HepG2 (cell line): ENCODE results near the gene AKAP12. TPM values are rescaled to one million over a fixed set of nuclear protein-coding genes. Genes with fewer than 3 reads are reported as not detected.

ENCODE experiments used
- ATAC-seq: fragments of 200-7000 bp; cut with Tn5 transposase; 3 replicates; pipeline ENCODE4 v1.9.1; 2020; ENCODE audit warnings: mild to moderate bottlenecking, moderate library complexity
- BruUV-seq: library from RNA; stranded (reverse); fragments of 400-500 nt; replicated peaks from 2 replicates; lab custom pipeline; 2021; lab: Mats Ljungman, UMichigan
- CTCF ChIA-PET: fragments of 300-600 bp; formaldehyde crosslinking; extraction: SDS; loops from one replicate; lab custom pipeline; 2021; ENCODE audit warnings: low total read pairs, inconsistent platforms, low intra/inter-chr PET ratio; lab: Yijun Ruan, JAX
- POLR2A ChIA-PET: fragments of 350-600 bp; sonication (Branson Sonifier 250); formaldehyde crosslinking; loops from one replicate; lab custom pipeline; 2020; ENCODE audit warnings: antibody characterized with exemption, inconsistent platforms; lab: Yijun Ruan, JAX
- DNase-seq: peaks from one replicate; pipeline ENCODE4 v3.0.0-alpha.2; 2015; ENCODE audit warnings: low spot score
- FAIRE-seq: peaks from 3 replicates; lab custom pipeline; 2011; peaks lifted over from hg19 to GRCh38; lab: Jason Lieb, UNC
- H2AFZ ChIP-seq: one replicate; pipeline ENCODE4 v1.6.1; 2011; ENCODE audit warnings: low read length, inconsistent platforms
- H3K27ac ChIP-seq: fragments of 300-600 bp; 3 replicates; pipeline ENCODE4 v1.8.0; 2011; ENCODE audit warnings: mixed run types, mild to moderate bottlenecking, mixed read lengths, low read length, inconsistent platforms; ENCODE audit not compliant: insufficient read depth; ENCODE audit errors: extremely low read length
- H3K27me3 ChIP-seq, 2 experiments: fragments of 200-600 bp in 1 of 2; 2 replicates in 1 of 2; 3 replicates in 1 of 2; pipeline versions ENCODE4 v1.6.0 to v1.8.0; 2011; ENCODE audit warnings: low read length in 2 of 2, mild to moderate bottlenecking in 2 of 2, moderate library complexity in 2 of 2, inconsistent platforms in 1 of 2; ENCODE audit not compliant: insufficient read depth in 2 of 2, control insufficient read depth in 1 of 2
- H3K36me3 ChIP-seq, 2 experiments: fragments of 200-600 bp in 1 of 2; replicated peaks in 1 of 2; 2 replicates in 1 of 2; 3 replicates in 1 of 2; pipeline versions ENCODE4 v1.5.1 to v1.8.0; 2011; ENCODE audit warnings: low read length in 2 of 2, inconsistent platforms in 1 of 2; ENCODE audit not compliant: insufficient read depth in 2 of 2, control insufficient read depth in 1 of 2
- H3K4me1 ChIP-seq: 2 replicates; pipeline ENCODE4 v1.5.1; 2012; ENCODE audit warnings: low read length, inconsistent platforms; ENCODE audit not compliant: insufficient read depth
- H3K4me2 ChIP-seq: 2 replicates; pipeline ENCODE4 v1.6.0; 2011; ENCODE audit warnings: low read depth, low read length, inconsistent platforms
- H3K4me3 ChIP-seq, 3 experiments: fragments of 200-600 bp in 1 of 3; sonication (generic), shearing (Covaris generic) in 1 of 3; replicated peaks in 1 of 3; 2 replicates each; pipeline ENCODE4 v1.5.1; 2011 to 2016; ENCODE audit warnings: low read length in 3 of 3, inconsistent platforms in 2 of 3, low read depth in 2 of 3, mild to moderate bottlenecking in 2 of 3, control low read depth in 1 of 3, mixed read lengths in 1 of 3; ENCODE audit not compliant: insufficient read depth in 1 of 3
- H3K79me2 ChIP-seq: one replicate; pipeline ENCODE4 v1.6.1; 2011; ENCODE audit warnings: low read length, inconsistent platforms; ENCODE audit not compliant: insufficient read depth
- H3K9ac ChIP-seq: 2 replicates; pipeline ENCODE4 v1.6.0; 2011; ENCODE audit warnings: mild to moderate bottlenecking, low read depth, low read length, inconsistent platforms; ENCODE audit not compliant: insufficient read depth
- H3K9me3 ChIP-seq: 2 replicates; pipeline ENCODE4 v1.5.1; 2012; ENCODE audit warnings: mild to moderate bottlenecking, low read length
- H4K20me1 ChIP-seq: 2 replicates; pipeline ENCODE4 v1.6.0; 2011; ENCODE audit warnings: inconsistent platforms, mild to moderate bottlenecking, low read length, moderate library complexity; ENCODE audit not compliant: insufficient read depth
- CEBPG ChIP-seq: IDR thresholded peaks from 2 replicates; pipeline ENCODE4 v1.6.1; 2016
- ETV5 ChIP-seq: IDR thresholded peaks from 2 replicates; pipeline ENCODE4 v1.6.1; 2018; ENCODE audit warnings: missing biosample characterization, missing genetic modification reagents, inconsistent platforms, borderline replicate concordance
- GABPA ChIP-seq, 2 experiments: IDR thresholded peaks; 2 replicates each; pipeline ENCODE4 v1.6.1; 2011 to 2016; ENCODE audit warnings: low read depth in 2 of 2, low read length in 1 of 2, missing biosample characterization in 1 of 2, missing genetic modification characterization in 1 of 2
- HDAC2 ChIP-seq: sonication (generic); formaldehyde crosslinking; IDR thresholded peaks from 2 replicates; pipeline ENCODE4 v1.4.0; 2020; ENCODE audit warnings: missing genetic modification reagents
- HNF4A ChIP-seq: sonication (generic); formaldehyde crosslinking; IDR thresholded peaks from 2 replicates; pipeline ENCODE4 v1.4.0; 2020; ENCODE audit warnings: missing genetic modification reagents
- IKZF4 ChIP-seq: sonication (generic); formaldehyde crosslinking; IDR thresholded peaks from 2 replicates; pipeline ENCODE4 v1.5.1; 2020; ENCODE audit warnings: borderline replicate concordance, mild to moderate bottlenecking, low read depth, missing genetic modification reagents; ENCODE audit errors: not compliant biosample characterization
- RXRB ChIP-seq: IDR thresholded peaks from 2 replicates; pipeline ENCODE4 v1.6.1; 2016; ENCODE audit warnings: borderline replicate concordance, missing genetic modification reagents, missing compliant biosample characterization
- SKI ChIP-seq: fragments of 450-650 bp; IDR thresholded peaks from one replicate; pipeline ENCODE4 v1.6.1; 2018; ENCODE audit warnings: mild to moderate bottlenecking; ENCODE audit not compliant: partially characterized antibody
- SMC3 ChIP-seq: IDR thresholded peaks from 2 replicates; pipeline ENCODE4 v1.6.1; 2011; ENCODE audit warnings: low read length, improper control_type of control experiment
- SOX5 ChIP-seq: IDR thresholded peaks from 2 replicates; pipeline ENCODE4 v1.6.1; 2016; ENCODE audit warnings: borderline replicate concordance
- ZFP36L2 ChIP-seq: sonication (generic); formaldehyde crosslinking; IDR thresholded peaks from 2 replicates; pipeline ENCODE4 v1.4.0; 2020; ENCODE audit warnings: missing genetic modification reagents
- ZSCAN30 ChIP-seq: sonication (generic); formaldehyde crosslinking; IDR thresholded peaks from 2 replicates; pipeline ENCODE4 v1.5.0; 2020; ENCODE audit warnings: mild to moderate bottlenecking, missing genetic modification reagents
- WGBS: methylation state at CpG from one replicate; pipeline ENCODE4 v1.1.6; 2017; ENCODE audit warnings: low lambda C conversion rate; 5-methylcytosine and 5-hydroxymethylcytosine counted together
- in situ Hi-C: cut with HindIII; loops from 2 replicates; pipeline ENCODE4 v1.10.0; 2017; ENCODE audit warnings: low pct_unique_long_range_greater_than_20kb; ENCODE audit not compliant: extremely low pct_ligation_motif_present
- intact Hi-C: fragments of 100-400 bp; cut with micrococcal nuclease; formaldehyde crosslinking; loops from one replicate; pipeline ENCODE4 v1.10.0; 2022; ENCODE audit not compliant: unreplicated experiment
- polyA plus RNA-seq, 8 experiments: library from polyadenylated mRNA; depleted of rRNA in 3 of 8; stranded (reverse) in 7 of 8; unstranded in 1 of 8; fragments of >200 nt; fragmentation: Illumina TruSeq in 4 of 8; extraction: Trizol in 4 of 8; gene quantifications; 2 replicates each; pipeline versions ENCODE4 v1.2.1 to v1.2.3, GENCODE V29; 2011 to 2016; ENCODE audit warnings: low read depth in 4 of 8, missing spikeins in 1 of 8, mixed read lengths in 1 of 8; ENCODE audit not compliant: insufficient read depth in 1 of 8
- total RNA-seq, 5 experiments: library from RNA; depleted of rRNA; stranded (reverse); fragments of >200 nt; fragmentation: Illumina TruSeq; extraction: Trizol; gene quantifications; 2 replicates each; pipeline ENCODE4 v1.2.3, GENCODE V29; 2016; ENCODE audit warnings: low read depth in 1 of 5
- TF ChIP-seq, protein P1 (sequence below): sonication (generic); formaldehyde crosslinking; conservative IDR thresholded peaks from 2 replicates; pipeline ENCODE4 v1.8.0; 2022; ENCODE audit warnings: missing genetic modification reagents
- TF ChIP-seq, protein P2 (sequence below): sonication (generic); formaldehyde crosslinking; conservative IDR thresholded peaks from 2 replicates; pipeline ENCODE4 v1.4.0; 2020; ENCODE audit warnings: mild to moderate bottlenecking, missing genetic modification reagents, moderate library complexity

Gene AKAP12
- total and polyA plus RNA-seq, 2 of the 13 experiments (the other 11 are each of a cell fraction or from before 2014, with no cell fraction given) = 10.6 to 19.0 TPM

DNA sequence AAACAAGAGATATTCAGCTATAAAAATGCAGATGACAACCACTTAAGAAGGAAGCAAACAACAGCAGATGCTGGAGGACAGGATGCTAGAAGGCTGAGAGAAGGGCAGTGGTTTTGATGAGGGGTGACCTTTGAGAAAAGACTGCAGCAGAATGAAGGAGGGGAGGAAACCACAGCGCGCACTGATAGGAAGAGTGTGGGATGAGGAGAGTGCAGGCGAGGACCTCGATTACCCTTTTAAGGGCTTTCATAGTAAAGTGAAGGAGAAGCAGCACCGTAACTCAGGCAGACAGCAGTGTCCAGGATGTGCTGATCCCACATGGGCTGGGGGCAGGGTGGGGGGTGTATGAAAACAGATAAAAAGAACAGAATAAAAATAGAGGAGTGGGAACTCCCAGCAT is 132.4 kb downstream of the AKAP12 start (continued):
- TF ChIP-seq, protein P1, sequence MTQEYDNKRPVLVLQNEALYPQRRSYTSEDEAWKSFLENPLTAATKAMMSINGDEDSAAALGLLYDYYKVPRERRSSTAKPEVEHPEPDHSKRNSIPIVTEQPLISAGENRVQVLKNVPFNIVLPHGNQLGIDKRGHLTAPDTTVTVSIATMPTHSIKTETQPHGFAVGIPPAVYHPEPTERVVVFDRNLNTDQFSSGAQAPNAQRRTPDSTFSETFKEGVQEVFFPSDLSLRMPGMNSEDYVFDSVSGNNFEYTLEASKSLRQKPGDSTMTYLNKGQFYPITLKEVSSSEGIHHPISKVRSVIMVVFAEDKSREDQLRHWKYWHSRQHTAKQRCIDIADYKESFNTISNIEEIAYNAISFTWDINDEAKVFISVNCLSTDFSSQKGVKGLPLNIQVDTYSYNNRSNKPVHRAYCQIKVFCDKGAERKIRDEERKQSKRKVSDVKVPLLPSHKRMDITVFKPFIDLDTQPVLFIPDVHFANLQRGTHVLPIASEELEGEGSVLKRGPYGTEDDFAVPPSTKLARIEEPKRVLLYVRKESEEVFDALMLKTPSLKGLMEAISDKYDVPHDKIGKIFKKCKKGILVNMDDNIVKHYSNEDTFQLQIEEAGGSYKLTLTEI (CRISPR knock-in tag) = no peak
- TF ChIP-seq ZSCAN30 (CRISPR knock-in tag) = no peak

DNA sequence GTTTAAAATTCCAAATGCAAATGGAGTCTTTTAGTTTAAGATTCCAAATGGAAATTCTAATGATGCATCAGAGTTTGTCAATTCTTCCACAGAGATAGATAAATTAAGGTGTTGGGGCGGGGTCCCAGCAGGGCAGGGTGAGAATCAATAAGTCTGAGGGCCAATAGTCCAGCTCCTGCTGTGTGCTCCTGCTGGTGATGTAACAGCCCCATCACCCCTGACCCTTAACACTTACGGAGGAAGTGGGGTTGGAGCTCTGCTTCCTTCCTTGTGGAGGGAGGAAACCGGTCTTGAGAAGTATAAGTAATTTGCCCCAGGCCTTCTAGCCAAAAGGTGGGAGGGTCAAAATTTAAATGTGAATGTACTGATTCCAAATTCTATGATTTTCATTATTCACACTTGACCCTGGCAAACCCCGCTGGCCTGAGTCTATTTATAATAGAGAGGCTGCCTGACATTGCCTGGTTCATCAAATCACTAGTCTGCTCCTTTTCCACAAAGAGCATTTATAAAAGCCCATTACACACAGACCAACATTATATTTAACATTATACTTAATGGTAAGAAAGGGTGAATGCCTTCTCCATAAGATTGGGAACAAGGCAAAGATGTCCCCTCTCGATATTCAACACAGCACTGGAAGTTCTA is 134.4 kb downstream of the AKAP12 start:
- Histone ChIP-seq H4K20me1 (0 out of 2 replicates have a peak, but pooled peaks cover 4% of the 10 kb centered on the region), H3K79me2 (peaks cover 60% of the 10 kb centered on the region), H3K4me1 (peaks cover 30% of the 10 kb centered on the region), H3K27me3 (no peaks in the 10 kb centered on the region), H3K9ac (no peak overlapping the region), H3K9me3 (no peaks in the 10 kb centered on the region), H2AFZ (no peak overlapping the region), H3K4me3 (no peak overlapping the region), H3K36me3 (peaks cover 20 to 37% of the 10 kb centered on the region in 2 experiments), H3K27ac (no peak overlapping the region), H3K4me2 (0 out of 2 replicates have a peak overlapping the region, but pooled peaks have one; percentile 10)
- FAIRE-seq (no peak), DNase-seq (peak; percentile 31), ATAC-seq (peak; percentile 61)
- in situ Hi-C loops = no loop called here
- WGBS = 86% methylated on average over 5 of the region's 5 CpGs
- ChIA-PET CTCF (no interaction called here), POLR2A (interaction anchor here (1.9 kb wide), 1 partner anchor 16 kb away, joined by 10 read pairs; no protein-coding TSS in a partner anchor)
- intact Hi-C loops = no loop called here
- BruUV-seq = no TSS peak
- TF ChIP-seq ETV5 (peak; percentile 68; the same call in 1 of the 2 replicates), GABPA (IDR thresholded peaks at IDR 0.05; ENCODE audit: low read depth, low read length) (no peak), GABPA (CRISPR knock-in tag; IDR thresholded peaks at IDR 0.05; ENCODE audit: low read depth) (peak; percentile 55), SKI (peak; percentile 38), SOX5 (CRISPR knock-in tag) (0 out of 2 replicates have a peak, but pooled peaks have one; percentile 20), HDAC2 (CRISPR knock-in tag) (0 out of 2 replicates have a peak, but pooled peaks have one; percentile 35), IKZF4 (CRISPR knock-in tag) (no peak), HNF4A (CRISPR knock-in tag) (peak; percentile 79), CEBPG (CRISPR knock-in tag) (peak; percentile 58), ZFP36L2 (CRISPR knock-in tag) (no peak), SMC3 (no peak), RXRB (peak; percentile 77)
- TF ChIP-seq, protein P2, sequence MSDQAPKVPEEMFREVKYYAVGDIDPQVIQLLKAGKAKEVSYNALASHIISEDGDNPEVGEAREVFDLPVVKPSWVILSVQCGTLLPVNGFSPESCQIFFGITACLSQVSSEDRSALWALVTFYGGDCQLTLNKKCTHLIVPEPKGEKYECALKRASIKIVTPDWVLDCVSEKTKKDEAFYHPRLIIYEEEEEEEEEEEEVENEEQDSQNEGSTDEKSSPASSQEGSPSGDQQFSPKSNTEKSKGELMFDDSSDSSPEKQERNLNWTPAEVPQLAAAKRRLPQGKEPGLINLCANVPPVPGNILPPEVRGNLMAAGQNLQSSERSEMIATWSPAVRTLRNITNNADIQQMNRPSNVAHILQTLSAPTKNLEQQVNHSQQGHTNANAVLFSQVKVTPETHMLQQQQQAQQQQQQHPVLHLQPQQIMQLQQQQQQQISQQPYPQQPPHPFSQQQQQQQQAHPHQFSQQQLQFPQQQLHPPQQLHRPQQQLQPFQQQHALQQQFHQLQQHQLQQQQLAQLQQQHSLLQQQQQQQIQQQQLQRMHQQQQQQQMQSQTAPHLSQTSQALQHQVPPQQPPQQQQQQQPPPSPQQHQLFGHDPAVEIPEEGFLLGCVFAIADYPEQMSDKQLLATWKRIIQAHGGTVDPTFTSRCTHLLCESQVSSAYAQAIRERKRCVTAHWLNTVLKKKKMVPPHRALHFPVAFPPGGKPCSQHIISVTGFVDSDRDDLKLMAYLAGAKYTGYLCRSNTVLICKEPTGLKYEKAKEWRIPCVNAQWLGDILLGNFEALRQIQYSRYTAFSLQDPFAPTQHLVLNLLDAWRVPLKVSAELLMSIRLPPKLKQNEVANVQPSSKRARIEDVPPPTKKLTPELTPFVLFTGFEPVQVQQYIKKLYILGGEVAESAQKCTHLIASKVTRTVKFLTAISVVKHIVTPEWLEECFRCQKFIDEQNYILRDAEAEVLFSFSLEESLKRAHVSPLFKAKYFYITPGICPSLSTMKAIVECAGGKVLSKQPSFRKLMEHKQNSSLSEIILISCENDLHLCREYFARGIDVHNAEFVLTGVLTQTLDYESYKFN (CRISPR knock-in tag) = 0 out of 2 replicates have a peak, but pooled peaks have one; percentile 46
